SK-N-SH (cell line): ENCODE results near the gene FAM209A. TPM values are rescaled to one million over a fixed set of nuclear protein-coding genes. Genes with fewer than 3 reads are reported as not detected.

Experiments
- CTCF ChIA-PET: fragments of 300-600, 350-600 bp; formaldehyde crosslinking; extraction: SDS; loops from one replicate; lab custom pipeline; 2021; lab: Yijun Ruan, JAX
- POLR2A ChIA-PET: fragments of 350-600 bp; sonication (Branson Sonifier 250); formaldehyde crosslinking; extraction: SDS; loops from one replicate; lab custom pipeline; 2020; ENCODE audit warnings: antibody characterized with exemption, inconsistent platforms; lab: Yijun Ruan, JAX
- DNase-seq: peaks from one replicate; pipeline ENCODE4 v3.0.0; 2012
- H2AFZ ChIP-seq: fragments of 200-600 bp; sonication (generic); 2 replicates; pipeline ENCODE4 v1.8.1; 2016; ENCODE audit warnings: antibody characterized with exemption, mild to moderate bottlenecking, low read depth
- H3F3A ChIP-seq: fragments of 200-600 bp; sonication (generic); replicated peaks from 2 replicates; pipeline ENCODE3; 2016; ENCODE audit warnings: antibody characterized with exemption, mild to moderate bottlenecking; ENCODE audit not compliant: insufficient read depth
- H3K27ac ChIP-seq, 2 experiments: fragments of 200-500 bp in 1 of 2; fragments of 200-600 bp in 1 of 2; sonication (Bioruptor generic) in 1 of 2; sonication (generic), shearing (Covaris generic) in 1 of 2; 2 replicates each; pipeline versions ENCODE4 v1.5.1 to v1.6.1; 2014 to 2016; ENCODE audit warnings: low read depth in 2 of 2, inconsistent platforms in 1 of 2, low read length in 1 of 2, mild to moderate bottlenecking in 1 of 2, mixed read lengths in 1 of 2
- H3K27me3 ChIP-seq: fragments of 200-600 bp; sonication (generic), shearing (Covaris generic); 2 replicates; pipeline ENCODE4 v1.6.1; 2016; ENCODE audit warnings: mixed run types; ENCODE audit not compliant: insufficient read depth
- H3K36me3 ChIP-seq, 2 experiments: fragments of 200-500 bp in 1 of 2; fragments of 200-600 bp in 1 of 2; sonication (Bioruptor generic) in 1 of 2; sonication (generic) in 1 of 2; replicated peaks in 1 of 2; 2 replicates each; pipeline versions ENCODE3 to v1.5.1; 2014 to 2016; ENCODE audit warnings: low read length in 1 of 2, mild to moderate bottlenecking in 1 of 2; ENCODE audit not compliant: insufficient read depth in 2 of 2, control insufficient read depth in 1 of 2
- H3K4me1 ChIP-seq, 2 experiments: fragments of 200-500 bp in 1 of 2; fragments of 200-600 bp in 1 of 2; sonication (Bioruptor generic) in 1 of 2; sonication (generic), shearing (Covaris generic) in 1 of 2; 2 replicates each; pipeline versions ENCODE4 v1.5.1 to v1.6.1; 2014 to 2016; ENCODE audit warnings: low read depth in 1 of 2, low read length in 1 of 2, mixed run types in 1 of 2; ENCODE audit not compliant: insufficient read depth in 2 of 2, control insufficient read depth in 1 of 2
- H3K4me2 ChIP-seq: fragments of 200-600 bp; sonication (generic), shearing (Covaris generic); 2 replicates; pipeline ENCODE4 v1.6.1; 2017; ENCODE audit warnings: mixed run types
- H3K4me3 ChIP-seq, 2 experiments: fragments of 200-500 bp in 1 of 2; fragments of 200-600 bp in 1 of 2; sonication (Bioruptor generic) in 1 of 2; sonication (generic), shearing (Covaris generic) in 1 of 2; 2 replicates each; pipeline versions ENCODE4 v1.5.1 to v1.8.1; 2014 to 2016; ENCODE audit warnings: low read depth in 2 of 2, inconsistent platforms in 1 of 2, low read length in 1 of 2, mild to moderate bottlenecking in 1 of 2, mixed read lengths in 1 of 2, moderate library complexity in 1 of 2
- H3K79me2 ChIP-seq: fragments of 200-600 bp; sonication (generic); 2 replicates; pipeline ENCODE4 v1.8.1; 2017; ENCODE audit warnings: mild to moderate bottlenecking; ENCODE audit not compliant: insufficient read depth
- H3K9ac ChIP-seq: fragments of 200-600 bp; sonication (generic); 2 replicates; pipeline ENCODE4 v1.6.1; 2017; ENCODE audit warnings: mixed run types
- H3K9me2 ChIP-seq: fragments of 200-600 bp; sonication (generic); 2 replicates; pipeline ENCODE4 v1.6.1; 2017; ENCODE audit warnings: mixed run types
- H3K9me3 ChIP-seq: fragments of 200-600 bp; sonication (generic); 2 replicates; pipeline ENCODE4 v1.6.1; 2017; ENCODE audit warnings: mixed run types, mild to moderate bottlenecking, moderate library complexity
- H4K20me1 ChIP-seq: fragments of 200-600 bp; sonication (generic); 2 replicates; pipeline ENCODE4 v1.6.1; 2017; ENCODE audit warnings: mild to moderate bottlenecking, mixed run types; ENCODE audit not compliant: insufficient read depth
- FOXJ3 ChIP-seq: sonication (generic); formaldehyde crosslinking; IDR thresholded peaks from 2 replicates; pipeline ENCODE4 v1.5.1; 2020; ENCODE audit warnings: mild to moderate bottlenecking, missing genetic modification reagents
- FOXM1 ChIP-seq: IDR thresholded peaks from 2 replicates; pipeline ENCODE4 v1.4.0; 2012; ENCODE audit warnings: low read depth, mild to moderate bottlenecking
- POLR2AphosphoS5 ChIP-seq: IDR thresholded peaks from 2 replicates; pipeline ENCODE4 v1.6.1; 2012; ENCODE audit warnings: low read depth, low read length
- SIN3A ChIP-seq: IDR thresholded peaks from 2 replicates; pipeline ENCODE4 v1.6.1; 2012; ENCODE audit warnings: low read depth, mild to moderate bottlenecking, low read length, moderate library complexity, borderline replicate concordance
- TCF12 ChIP-seq: IDR thresholded peaks from 2 replicates; pipeline ENCODE4 v1.4.0; 2012
- WGBS: methylation state at CpG from one replicate; pipeline ENCODE4 v1.1.6; 2017; ENCODE audit warnings: low lambda C conversion rate; 5-methylcytosine and 5-hydroxymethylcytosine counted together
- polyA plus RNA-seq, 3 experiments: library from polyadenylated mRNA; depleted of rRNA; stranded (reverse); fragments of >200 nt; gene quantifications; 2 replicates each; pipeline ENCODE4 v1.2.3, GENCODE V29; 2012
- TF ChIP-seq, protein P1 (sequence below): fragments of 150-350 bp; IDR thresholded peaks from 2 replicates; pipeline ENCODE4 v1.6.1; 2016; ENCODE audit warnings: mild to moderate bottlenecking, low read depth, low read length
- TF ChIP-seq, protein P2 (sequence below): IDR thresholded peaks from 2 replicates; pipeline ENCODE4 v1.6.1; 2012; ENCODE audit warnings: mild to moderate bottlenecking, low read depth, low read length, moderate library complexity
- TF ChIP-seq, protein P3 (sequence below): IDR thresholded peaks from 2 replicates; pipeline ENCODE4 v1.4.0; 2012; ENCODE audit warnings: low read depth
- TF ChIP-seq, protein P4 (sequence below): fragments of 200-600 bp; sonication (generic); IDR thresholded peaks from 2 replicates; pipeline ENCODE4 v1.6.1; 2017; ENCODE audit warnings: antibody characterized with exemption, mild to moderate bottlenecking, moderate library complexity
- TF ChIP-seq, protein P5 (sequence below): IDR thresholded peaks from 2 replicates; pipeline ENCODE4 v1.4.0; 2012; ENCODE audit warnings: low read depth, borderline replicate concordance
- TF ChIP-seq, protein P6 (sequence below): IDR thresholded peaks from 2 replicates; pipeline ENCODE4; 2012

FAM209A gene
- polyA plus RNA-seq, 1 of the 3 experiments (the other 2 are of a cell fraction) = not detected

DNA sequence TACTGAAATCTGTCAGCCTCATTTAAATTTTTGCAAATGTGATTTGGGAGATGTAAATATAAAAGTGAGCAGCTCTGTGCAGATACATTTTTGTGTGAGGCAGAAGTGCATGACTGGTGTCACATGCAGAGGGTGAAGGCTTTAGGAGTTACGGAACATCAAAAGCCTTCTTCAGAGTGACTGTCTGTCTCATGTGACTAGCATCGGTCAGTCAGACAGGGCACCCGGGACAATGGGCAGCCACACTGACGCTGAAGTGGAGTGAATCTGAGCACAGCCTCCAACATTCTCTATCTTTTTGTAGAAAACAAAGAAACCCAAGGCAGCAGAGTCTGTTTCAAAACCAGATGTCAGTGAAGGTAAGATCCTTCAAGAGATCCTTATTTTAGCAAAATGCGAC lies 7.9 kb upstream of the FAM209A start:
- no peak for TF ChIP-seq POLR2AphosphoS5
- TF ChIP-seq, protein P1, sequence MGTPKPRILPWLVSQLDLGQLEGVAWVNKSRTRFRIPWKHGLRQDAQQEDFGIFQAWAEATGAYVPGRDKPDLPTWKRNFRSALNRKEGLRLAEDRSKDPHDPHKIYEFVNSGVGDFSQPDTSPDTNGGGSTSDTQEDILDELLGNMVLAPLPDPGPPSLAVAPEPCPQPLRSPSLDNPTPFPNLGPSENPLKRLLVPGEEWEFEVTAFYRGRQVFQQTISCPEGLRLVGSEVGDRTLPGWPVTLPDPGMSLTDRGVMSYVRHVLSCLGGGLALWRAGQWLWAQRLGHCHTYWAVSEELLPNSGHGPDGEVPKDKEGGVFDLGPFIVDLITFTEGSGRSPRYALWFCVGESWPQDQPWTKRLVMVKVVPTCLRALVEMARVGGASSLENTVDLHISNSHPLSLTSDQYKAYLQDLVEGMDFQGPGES = no peak
- TF ChIP-seq, protein P2, sequence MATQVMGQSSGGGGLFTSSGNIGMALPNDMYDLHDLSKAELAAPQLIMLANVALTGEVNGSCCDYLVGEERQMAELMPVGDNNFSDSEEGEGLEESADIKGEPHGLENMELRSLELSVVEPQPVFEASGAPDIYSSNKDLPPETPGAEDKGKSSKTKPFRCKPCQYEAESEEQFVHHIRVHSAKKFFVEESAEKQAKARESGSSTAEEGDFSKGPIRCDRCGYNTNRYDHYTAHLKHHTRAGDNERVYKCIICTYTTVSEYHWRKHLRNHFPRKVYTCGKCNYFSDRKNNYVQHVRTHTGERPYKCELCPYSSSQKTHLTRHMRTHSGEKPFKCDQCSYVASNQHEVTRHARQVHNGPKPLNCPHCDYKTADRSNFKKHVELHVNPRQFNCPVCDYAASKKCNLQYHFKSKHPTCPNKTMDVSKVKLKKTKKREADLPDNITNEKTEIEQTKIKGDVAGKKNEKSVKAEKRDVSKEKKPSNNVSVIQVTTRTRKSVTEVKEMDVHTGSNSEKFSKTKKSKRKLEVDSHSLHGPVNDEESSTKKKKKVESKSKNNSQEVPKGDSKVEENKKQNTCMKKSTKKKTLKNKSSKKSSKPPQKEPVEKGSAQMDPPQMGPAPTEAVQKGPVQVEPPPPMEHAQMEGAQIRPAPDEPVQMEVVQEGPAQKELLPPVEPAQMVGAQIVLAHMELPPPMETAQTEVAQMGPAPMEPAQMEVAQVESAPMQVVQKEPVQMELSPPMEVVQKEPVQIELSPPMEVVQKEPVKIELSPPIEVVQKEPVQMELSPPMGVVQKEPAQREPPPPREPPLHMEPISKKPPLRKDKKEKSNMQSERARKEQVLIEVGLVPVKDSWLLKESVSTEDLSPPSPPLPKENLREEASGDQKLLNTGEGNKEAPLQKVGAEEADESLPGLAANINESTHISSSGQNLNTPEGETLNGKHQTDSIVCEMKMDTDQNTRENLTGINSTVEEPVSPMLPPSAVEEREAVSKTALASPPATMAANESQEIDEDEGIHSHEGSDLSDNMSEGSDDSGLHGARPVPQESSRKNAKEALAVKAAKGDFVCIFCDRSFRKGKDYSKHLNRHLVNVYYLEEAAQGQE = no peak
- no peak for TF ChIP-seq FOXJ3 (CRISPR knock-in tag)
- TF ChIP-seq, protein P3, sequence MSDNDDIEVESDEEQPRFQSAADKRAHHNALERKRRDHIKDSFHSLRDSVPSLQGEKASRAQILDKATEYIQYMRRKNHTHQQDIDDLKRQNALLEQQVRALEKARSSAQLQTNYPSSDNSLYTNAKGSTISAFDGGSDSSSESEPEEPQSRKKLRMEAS = no peak
- no peak for TF ChIP-seq FOXM1
- Histone ChIP-seq H3K9ac (no peak overlapping the region), H3K4me1 (no peaks in the 10 kb centered on the region), H3K36me3 (peaks cover 49 to 51% of the 10 kb centered on the region in 2 experiments), H3F3A (no peaks in the 10 kb centered on the region), H2AFZ (no peak overlapping the region), H4K20me1 (no peaks in the 10 kb centered on the region), H3K4me2 (no peak overlapping the region), H3K9me3 (no peaks in the 10 kb centered on the region), H3K4me3 (no peak overlapping the region), H3K79me2 (no peaks in the 10 kb centered on the region), H3K27me3 (no peaks in the 10 kb centered on the region), H3K9me2 (no peaks in the 10 kb centered on the region), H3K27ac (no peak overlapping the region)
- ChIA-PET CTCF (interaction anchor here (0.8 to 1.4 kb wide), 4 partner anchors 14 to 34 kb away, joined by 3 to 6 read pairs (median 4); no protein-coding TSS in a partner anchor), POLR2A (no interaction called here)
- DNase-seq = no peak
- WGBS = 87% methylated on average over 5 of the region's 5 CpGs

DNA sequence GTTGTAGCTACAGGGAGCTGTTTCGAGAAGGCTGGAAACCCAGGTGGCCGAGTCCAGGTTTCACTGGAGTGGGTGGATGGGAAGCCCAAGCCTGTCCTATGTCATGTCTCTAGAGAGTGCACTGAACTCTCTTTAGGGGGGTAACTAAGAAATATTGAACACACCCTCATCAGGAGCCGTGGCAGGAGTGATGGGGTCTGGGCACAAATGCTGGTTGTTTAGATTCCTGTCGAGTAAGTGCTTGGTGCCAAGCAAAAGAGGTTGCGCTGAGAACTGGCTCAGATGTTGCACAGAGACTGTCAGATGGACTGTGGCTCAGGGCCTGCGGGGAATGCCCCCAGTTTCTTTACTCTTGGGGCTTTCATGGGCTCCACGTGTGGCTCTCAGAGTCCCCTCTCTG lies 7.3 kb upstream of the FAM209A start:
- no peak overlapping the region for H2AFZ ChIP-seq
- no peak overlapping the region for H3K4me2 ChIP-seq
- no peak overlapping the region for H3K4me3 ChIP-seq
- H3K79me2 ChIP-seq = no peaks in the 10 kb centered on the region
- ChIA-PET CTCF (no interaction called here), POLR2A (no interaction called here)
- no peak overlapping the region for H3K9ac ChIP-seq
- H4K20me1 ChIP-seq = no peaks in the 10 kb centered on the region
- no peak overlapping the region for H3K27ac ChIP-seq
- H3K4me1 ChIP-seq = no peaks in the 10 kb centered on the region
- H3K27me3 ChIP-seq = no peaks in the 10 kb centered on the region
- no peaks in the 10 kb centered on the region for H3F3A ChIP-seq
- no peaks in the 10 kb centered on the region for H3K9me2 ChIP-seq
- H3K9me3 ChIP-seq = no peaks in the 10 kb centered on the region
- H3K36me3 ChIP-seq = peaks cover 49 to 51% of the 10 kb centered on the region in 2 experiments
- no peak for DNase-seq
- WGBS = 97% methylated on average over 6 of the region's 7 CpGs
- TF ChIP-seq SIN3A (no peak), TCF12 (no peak)
- TF ChIP-seq, protein P4, sequence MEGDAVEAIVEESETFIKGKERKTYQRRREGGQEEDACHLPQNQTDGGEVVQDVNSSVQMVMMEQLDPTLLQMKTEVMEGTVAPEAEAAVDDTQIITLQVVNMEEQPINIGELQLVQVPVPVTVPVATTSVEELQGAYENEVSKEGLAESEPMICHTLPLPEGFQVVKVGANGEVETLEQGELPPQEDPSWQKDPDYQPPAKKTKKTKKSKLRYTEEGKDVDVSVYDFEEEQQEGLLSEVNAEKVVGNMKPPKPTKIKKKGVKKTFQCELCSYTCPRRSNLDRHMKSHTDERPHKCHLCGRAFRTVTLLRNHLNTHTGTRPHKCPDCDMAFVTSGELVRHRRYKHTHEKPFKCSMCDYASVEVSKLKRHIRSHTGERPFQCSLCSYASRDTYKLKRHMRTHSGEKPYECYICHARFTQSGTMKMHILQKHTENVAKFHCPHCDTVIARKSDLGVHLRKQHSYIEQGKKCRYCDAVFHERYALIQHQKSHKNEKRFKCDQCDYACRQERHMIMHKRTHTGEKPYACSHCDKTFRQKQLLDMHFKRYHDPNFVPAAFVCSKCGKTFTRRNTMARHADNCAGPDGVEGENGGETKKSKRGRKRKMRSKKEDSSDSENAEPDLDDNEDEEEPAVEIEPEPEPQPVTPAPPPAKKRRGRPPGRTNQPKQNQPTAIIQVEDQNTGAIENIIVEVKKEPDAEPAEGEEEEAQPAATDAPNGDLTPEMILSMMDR = no peak
- TF ChIP-seq, protein P2 = no peak
- TF ChIP-seq, protein P3 = no peak
- TF ChIP-seq, protein P5, sequence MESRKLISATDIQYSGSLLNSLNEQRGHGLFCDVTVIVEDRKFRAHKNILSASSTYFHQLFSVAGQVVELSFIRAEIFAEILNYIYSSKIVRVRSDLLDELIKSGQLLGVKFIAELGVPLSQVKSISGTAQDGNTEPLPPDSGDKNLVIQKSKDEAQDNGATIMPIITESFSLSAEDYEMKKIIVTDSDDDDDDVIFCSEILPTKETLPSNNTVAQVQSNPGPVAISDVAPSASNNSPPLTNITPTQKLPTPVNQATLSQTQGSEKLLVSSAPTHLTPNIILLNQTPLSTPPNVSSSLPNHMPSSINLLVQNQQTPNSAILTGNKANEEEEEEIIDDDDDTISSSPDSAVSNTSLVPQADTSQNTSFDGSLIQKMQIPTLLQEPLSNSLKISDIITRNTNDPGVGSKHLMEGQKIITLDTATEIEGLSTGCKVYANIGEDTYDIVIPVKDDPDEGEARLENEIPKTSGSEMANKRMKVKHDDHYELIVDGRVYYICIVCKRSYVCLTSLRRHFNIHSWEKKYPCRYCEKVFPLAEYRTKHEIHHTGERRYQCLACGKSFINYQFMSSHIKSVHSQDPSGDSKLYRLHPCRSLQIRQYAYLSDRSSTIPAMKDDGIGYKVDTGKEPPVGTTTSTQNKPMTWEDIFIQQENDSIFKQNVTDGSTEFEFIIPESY = no peak
- TF ChIP-seq, protein P6, sequence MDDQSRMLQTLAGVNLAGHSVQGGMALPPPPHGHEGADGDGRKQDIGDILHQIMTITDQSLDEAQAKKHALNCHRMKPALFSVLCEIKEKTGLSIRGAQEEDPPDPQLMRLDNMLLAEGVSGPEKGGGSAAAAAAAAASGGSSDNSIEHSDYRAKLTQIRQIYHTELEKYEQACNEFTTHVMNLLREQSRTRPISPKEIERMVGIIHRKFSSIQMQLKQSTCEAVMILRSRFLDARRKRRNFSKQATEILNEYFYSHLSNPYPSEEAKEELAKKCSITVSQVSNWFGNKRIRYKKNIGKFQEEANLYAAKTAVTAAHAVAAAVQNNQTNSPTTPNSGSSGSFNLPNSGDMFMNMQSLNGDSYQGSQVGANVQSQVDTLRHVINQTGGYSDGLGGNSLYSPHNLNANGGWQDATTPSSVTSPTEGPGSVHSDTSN = no peak
